Adipocyte (in vitro differentiated cells): ENCODE results near the gene DCANP1.

Experiments used
- DNase-seq: peaks from one replicate; pipeline ENCODE4 v3.0.0-alpha.2; 2015; ENCODE audit warnings: low read depth
- H3K27me3 ChIP-seq: replicated peaks from 2 replicates; pipeline ENCODE4 v1.7.0; 2013; ENCODE audit warnings: mild to moderate bottlenecking, low read length, moderate library complexity; ENCODE audit not compliant: control insufficient read depth, insufficient read depth
- H3K36me3 ChIP-seq: 2 replicates; pipeline ENCODE4 v1.7.0; 2013; ENCODE audit warnings: low read length, mild to moderate bottlenecking, moderate library complexity; ENCODE audit not compliant: control insufficient read depth, insufficient read depth, severe bottlenecking
- H3K4me1 ChIP-seq: 2 replicates; pipeline ENCODE4 v1.7.0; 2013; ENCODE audit warnings: mild to moderate bottlenecking, low read length, moderate library complexity; ENCODE audit not compliant: control insufficient read depth, insufficient read depth
- H3K4me3 ChIP-seq: 2 replicates; pipeline ENCODE4 v1.7.0; 2013; ENCODE audit warnings: mild to moderate bottlenecking, low read length, moderate library complexity
- H3K9ac ChIP-seq: 2 replicates; pipeline ENCODE4 v1.7.0; 2013; ENCODE audit warnings: mild to moderate bottlenecking, low read length, moderate library complexity
- H3K9me3 ChIP-seq: 2 replicates; pipeline ENCODE4 v1.7.0; 2013; ENCODE audit warnings: mild to moderate bottlenecking, low read length, moderate library complexity; ENCODE audit not compliant: control insufficient read depth

Gene DCANP1

GRCh38 chr5:135437422-135437795 is 9.7 kb downstream of the DCANP1 start:
- H3K36me3 ChIP-seq: no peaks in the 10 kb centered on the region
- no peak for DNase-seq
- H3K27me3 ChIP-seq: no peaks in the 10 kb centered on the region
- no peaks in the 10 kb centered on the region for H3K9me3 ChIP-seq
- no peak overlapping the region for H3K9ac ChIP-seq
- H3K4me1 ChIP-seq: peaks cover 39% of the 10 kb centered on the region
- H3K4me3 ChIP-seq: no peak overlapping the region

GRCh38 chr5:135436951-135437418 is 10.2 kb downstream of the DCANP1 start:
- Histone ChIP-seq H3K4me1 (peaks cover 39% of the 10 kb centered on the region), H3K4me3 (no peak overlapping the region), H3K9ac (no peak overlapping the region), H3K27me3 (no peaks in the 10 kb centered on the region), H3K9me3 (no peaks in the 10 kb centered on the region), H3K36me3 (no peaks in the 10 kb centered on the region)
- DNase-seq: no peak

- H3K27me3 ChIP-seq: no peaks in the 10 kb centered on the region
- no peaks in the 10 kb centered on the region for H3K9me3 ChIP-seq
- no peak for DNase-seq
- no peaks in the 10 kb centered on the region for H3K36me3 ChIP-seq
- peaks cover 39% of the 10 kb centered on the region for H3K4me1 ChIP-seq
- H3K4me3 ChIP-seq: no peak overlapping the region
- no peak overlapping the region for H3K9ac ChIP-seq
Observed at GRCh38 chr5:135435467-135436330, 11.4 kb downstream of the DCANP1 start.

GRCh38 chr5:135434591-135435466 is 12.3 kb downstream of the DCANP1 start:
- H3K9ac ChIP-seq: no peak overlapping the region
- DNase-seq: no peak

GRCh38 chr5:135433681-135434426 is 13.3 kb downstream of the DCANP1 start:
- Histone ChIP-seq H3K9me3 (peaks cover 2% of the 10 kb centered on the region), H3K9ac (peak overlapping the region; percentile 13), H3K27me3 (no peaks in the 10 kb centered on the region), H3K4me1 (peaks cover 51% of the 10 kb centered on the region), H3K4me3 (no peak overlapping the region), H3K36me3 (no peaks in the 10 kb centered on the region)
- DNase-seq: peak; percentile 57

More at GRCh38 chr5:135434591-135435466, 12.3 kb downstream of the DCANP1 start:
- H3K36me3 ChIP-seq: no peaks in the 10 kb centered on the region
- H3K4me3 ChIP-seq: no peak overlapping the region
- no peaks in the 10 kb centered on the region for H3K9me3 ChIP-seq
- peaks cover 46% of the 10 kb centered on the region for H3K4me1 ChIP-seq
- no peaks in the 10 kb centered on the region for H3K27me3 ChIP-seq

GRCh38 chr5:135432113-135432512 is 15.0 kb downstream of the DCANP1 start:
- Histone ChIP-seq H3K27me3 (no peaks in the 10 kb centered on the region), H3K9me3 (peaks cover 13% of the 10 kb centered on the region)
- DNase-seq: no peak

GRCh38 chr5:135430135-135430437 is 17.1 kb downstream of the DCANP1 start:
- no peaks in the 10 kb centered on the region for H3K36me3 ChIP-seq
- no peak for DNase-seq
- H3K9ac ChIP-seq: no peak overlapping the region
- H3K4me1 ChIP-seq: peaks cover 39% of the 10 kb centered on the region
- no peak overlapping the region for H3K4me3 ChIP-seq
- H3K27me3 ChIP-seq: no peaks in the 10 kb centered on the region
- peaks cover 13% of the 10 kb centered on the region for H3K9me3 ChIP-seq

More at GRCh38 chr5:135432113-135432512, 15.0 kb downstream of the DCANP1 start:
- Histone ChIP-seq H3K4me1 (peaks cover 39% of the 10 kb centered on the region), H3K4me3 (no peak overlapping the region), H3K36me3 (no peaks in the 10 kb centered on the region), H3K9ac (no peak overlapping the region)

- peak; percentile 8 for DNase-seq
- H3K9me3 ChIP-seq: peaks cover 13% of the 10 kb centered on the region
- no peak overlapping the region for H3K9ac ChIP-seq
- no peak overlapping the region for H3K4me3 ChIP-seq
- H3K36me3 ChIP-seq: no peaks in the 10 kb centered on the region
- peaks cover 37% of the 10 kb centered on the region for H3K4me1 ChIP-seq
- H3K27me3 ChIP-seq: no peaks in the 10 kb centered on the region
Observed at GRCh38 chr5:135429301-135430134, 17.6 kb downstream of the DCANP1 start.

GRCh38 chr5:135428586-135428985 is 18.6 kb downstream of the DCANP1 start:
- no peak overlapping the region for H3K4me3 ChIP-seq
- H3K4me1 ChIP-seq: peaks cover 28% of the 10 kb centered on the region
- no peaks in the 10 kb centered on the region for H3K27me3 ChIP-seq
- H3K9me3 ChIP-seq: peaks cover 13% of the 10 kb centered on the region
- no peaks in the 10 kb centered on the region for H3K36me3 ChIP-seq
- no peak for DNase-seq
- no peak overlapping the region for H3K9ac ChIP-seq
